ENCODE measurements around the gene KIAA0930.
A peak's percentile ranks its signal among the peaks of the same experiment; 100 is the strongest.

Gene KIAA0930

GRCh38 chr22:45268958-45269844 is 28.5 kb upstream of the KIAA0930 start:
- H3K27ac ChIP-seq: peak overlapping the region; percentile 30; the same call in 1 of the 2 replicates
- TF ChIP-seq ZFX (IDR thresholded peaks at IDR 0.05; ENCODE audit: borderline replicate concordance) (no peak), CTCF (IDR thresholded peaks at IDR 0.05) (peak; percentile 92)

GRCh38 chr22:45268167-45268957 is 27.7 kb upstream of the KIAA0930 start:
- TF ChIP-seq ZFX (IDR thresholded peaks at IDR 0.05; ENCODE audit: borderline replicate concordance) (no peak), CTCF (IDR thresholded peaks at IDR 0.05) (no peak)
- peak overlapping the region; percentile 30; the same call in 1 of the 2 replicates for H3K27ac ChIP-seq

- H3K27ac ChIP-seq: no peak overlapping the region
- no peak for TF ChIP-seq ZFX (IDR thresholded peaks at IDR 0.05; ENCODE audit: borderline replicate concordance)
- no peak for TF ChIP-seq CTCF (IDR thresholded peaks at IDR 0.05)
Observed at GRCh38 chr22:45265535-45265934, 24.8 kb upstream of the KIAA0930 start.

- H3K27ac ChIP-seq: no peak overlapping the region
Observed at GRCh38 chr22:45263463-45264269, 23.0 kb upstream of the KIAA0930 start.

GRCh38 chr22:45262931-45263462 is 22.3 kb upstream of the KIAA0930 start:
- no peak overlapping the region for H3K27ac ChIP-seq
- TF ChIP-seq CTCF (IDR thresholded peaks at IDR 0.05) (no peak), ZFX (IDR thresholded peaks at IDR 0.05; ENCODE audit: borderline replicate concordance) (no peak)

More at GRCh38 chr22:45263463-45264269, 23.0 kb upstream of the KIAA0930 start:
- TF ChIP-seq CTCF (IDR thresholded peaks at IDR 0.05) (peak; percentile 79), ZFX (IDR thresholded peaks at IDR 0.05; ENCODE audit: borderline replicate concordance) (no peak)

GRCh38 chr22:45262195-45262930 is 21.7 kb upstream of the KIAA0930 start:
- no peak overlapping the region for H3K27ac ChIP-seq
- TF ChIP-seq CTCF (IDR thresholded peaks at IDR 0.05): no peak
- TF ChIP-seq ZFX (IDR thresholded peaks at IDR 0.05; ENCODE audit: borderline replicate concordance): no peak
